Measurements from ENCODE around the gene SEPTIN7.
A peak's percentile ranks its signal among the peaks of the same experiment; 100 is the strongest.

Gene SEPTIN7

DNA sequence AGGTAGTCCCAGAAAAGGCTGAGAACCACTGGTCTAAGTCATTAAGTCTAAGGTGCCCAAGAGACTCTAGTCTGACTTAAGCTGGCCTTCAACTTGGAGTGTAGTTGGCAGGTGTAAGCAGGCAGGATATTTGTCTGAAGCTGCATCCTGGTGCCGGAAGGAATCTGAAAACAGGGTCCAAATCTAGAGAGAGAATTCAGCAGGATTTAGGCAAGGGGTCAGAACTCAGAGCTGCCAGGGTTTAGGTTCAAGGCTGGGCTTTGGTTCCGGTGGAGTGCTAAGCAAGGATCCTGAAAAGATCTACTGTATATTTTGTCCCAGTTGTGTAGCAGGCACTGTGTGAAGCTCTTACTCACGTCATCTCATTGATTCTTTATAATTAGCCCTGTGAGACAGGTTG lies 16.5 kb upstream of the SEPTIN7 start:
- Histone ChIP-seq H3K27ac (no peak overlapping the region), H3K4me3 (no peak overlapping the region)

DNA sequence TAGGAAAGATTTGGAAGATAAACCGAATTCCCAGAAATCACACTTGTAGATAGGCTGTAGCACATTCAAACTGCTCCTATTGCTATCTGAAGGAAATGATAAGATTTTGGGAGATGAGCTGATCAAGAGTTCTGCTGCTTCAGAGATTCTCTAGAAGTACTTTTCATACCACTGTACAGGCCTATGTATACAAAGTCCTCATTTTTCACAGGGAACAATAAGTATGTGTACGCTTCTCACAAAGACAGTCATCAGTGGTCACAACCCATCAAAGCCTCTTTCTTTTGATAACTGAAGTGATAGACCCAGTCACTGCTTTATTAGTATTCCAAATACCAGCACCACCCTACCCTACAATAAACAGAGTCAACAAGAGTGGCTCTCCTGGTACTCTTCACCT lies 15.6 kb upstream of the SEPTIN7 start:
- H3K27ac ChIP-seq = no peak overlapping the region
- H3K4me3 ChIP-seq = no peak overlapping the region

GRCh38 chr7:35787925-35788324 lies 12.9 kb upstream of the SEPTIN7 start:
- Histone ChIP-seq H3K27ac (no peak overlapping the region), H3K4me3 (no peak overlapping the region)

- Histone ChIP-seq H3K4me3 (no peak overlapping the region), H3K27ac (peak overlapping the region in 1 of 21 experiments; percentile 38)
Measured at GRCh38 chr7:35792472-35792871, 8.4 kb upstream of the SEPTIN7 start.

DNA sequence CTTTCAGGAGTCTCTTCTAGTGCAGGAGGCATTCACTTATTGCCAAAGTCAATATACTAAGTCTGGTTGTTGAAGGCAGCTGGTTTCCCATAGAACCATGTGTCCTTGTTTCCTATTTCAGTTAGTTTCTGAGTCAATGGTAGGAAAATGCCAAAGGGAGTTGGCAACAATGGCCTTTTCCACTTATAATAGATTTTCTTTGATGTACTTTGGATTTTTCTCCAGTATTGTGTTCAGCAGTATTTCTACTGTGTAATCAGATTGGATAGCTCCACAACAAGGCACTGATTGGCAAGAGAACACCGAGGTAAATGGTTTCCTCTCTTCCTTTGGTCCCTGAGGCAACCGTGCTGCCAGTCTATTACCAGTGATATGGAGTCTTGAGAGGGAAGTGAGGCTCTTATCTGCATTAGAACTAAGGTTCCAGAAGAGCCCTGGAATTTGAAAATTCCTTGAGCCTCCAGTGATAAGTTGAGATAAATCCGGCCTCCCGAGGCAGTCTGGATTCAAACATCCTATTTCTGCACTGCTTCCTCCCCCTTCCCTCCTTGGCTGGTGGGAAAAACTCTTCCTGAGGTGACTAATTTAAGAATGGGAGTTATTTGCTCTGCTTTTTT lies 7.9 kb upstream of the SEPTIN7 start:
- H3K27ac ChIP-seq = peak overlapping the region in 4 of 21 experiments; percentile 8 to 53 (median 29)

DNA sequence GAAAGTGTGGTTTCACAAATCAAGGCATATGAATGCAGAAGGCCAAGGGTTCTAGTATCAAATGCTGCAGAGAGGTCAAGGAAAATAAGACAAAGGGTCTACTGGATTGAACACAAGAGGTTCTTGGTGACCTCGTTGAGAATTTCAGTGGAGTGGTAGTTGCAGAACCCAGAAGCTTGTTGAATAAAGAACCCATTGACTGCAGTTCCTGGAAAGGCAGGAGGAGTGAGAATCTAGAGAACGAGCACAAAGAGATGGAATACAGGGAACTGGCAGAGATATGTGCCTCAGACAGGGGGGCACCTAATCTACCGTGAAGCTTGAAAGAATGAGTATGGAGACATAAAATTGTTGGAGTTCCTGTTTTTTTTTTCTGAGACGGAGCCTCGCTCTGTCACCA lies 3.5 kb upstream of the SEPTIN7 start:
- H3K27ac ChIP-seq = no peak overlapping the region
- H3K4me3 ChIP-seq = no peak overlapping the region

More for the DNA sequence above, 7.9 kb upstream of the SEPTIN7 start:
- H3K4me3 ChIP-seq = no peak overlapping the region

DNA sequence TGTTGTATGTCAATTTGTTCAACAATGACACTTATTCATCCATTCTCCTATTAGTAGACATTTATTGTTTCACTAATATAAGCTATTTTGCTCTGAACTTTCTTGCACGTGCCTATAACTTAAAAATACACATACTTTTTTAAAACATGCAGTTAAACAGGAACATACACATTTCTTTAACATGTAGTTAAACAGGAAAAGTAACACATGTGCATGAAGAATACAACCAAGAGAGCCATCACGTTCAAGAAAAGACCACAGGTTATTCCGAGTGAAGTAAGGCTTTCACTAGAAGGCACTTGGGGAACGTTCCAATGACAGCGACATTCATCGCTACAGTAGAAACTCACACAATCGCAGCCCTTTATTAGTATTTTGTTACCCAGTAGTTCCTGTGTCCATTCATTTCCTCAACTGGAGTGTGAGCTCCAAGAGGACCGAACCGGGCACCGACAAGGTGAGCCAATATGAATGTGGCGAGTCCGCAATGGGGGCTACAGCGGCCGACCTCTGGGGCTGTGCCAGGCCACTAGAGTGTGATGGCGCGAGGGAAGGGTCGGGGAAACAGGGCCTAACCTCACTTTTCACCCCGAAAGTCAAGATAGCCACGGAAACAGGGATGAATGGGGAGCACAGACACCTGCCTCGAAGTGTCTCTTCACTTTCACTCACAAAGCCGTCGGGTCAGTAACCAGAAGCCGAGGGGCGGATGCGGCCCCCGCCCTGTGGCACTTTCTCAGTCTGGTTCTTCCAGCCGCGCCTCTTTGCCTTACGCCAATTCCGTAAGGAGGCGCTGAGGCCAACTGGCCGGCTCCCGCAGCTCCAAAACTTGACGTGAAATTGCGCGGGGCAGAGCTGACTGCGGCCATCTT lies 775 bp upstream of the SEPTIN7 start:
- Histone ChIP-seq H3K27ac (peak overlapping the region; percentile 93 to 99 (median 98)), H3K4me3 (peak overlapping the region; percentile 86 to 97 (median 91))

DNA sequence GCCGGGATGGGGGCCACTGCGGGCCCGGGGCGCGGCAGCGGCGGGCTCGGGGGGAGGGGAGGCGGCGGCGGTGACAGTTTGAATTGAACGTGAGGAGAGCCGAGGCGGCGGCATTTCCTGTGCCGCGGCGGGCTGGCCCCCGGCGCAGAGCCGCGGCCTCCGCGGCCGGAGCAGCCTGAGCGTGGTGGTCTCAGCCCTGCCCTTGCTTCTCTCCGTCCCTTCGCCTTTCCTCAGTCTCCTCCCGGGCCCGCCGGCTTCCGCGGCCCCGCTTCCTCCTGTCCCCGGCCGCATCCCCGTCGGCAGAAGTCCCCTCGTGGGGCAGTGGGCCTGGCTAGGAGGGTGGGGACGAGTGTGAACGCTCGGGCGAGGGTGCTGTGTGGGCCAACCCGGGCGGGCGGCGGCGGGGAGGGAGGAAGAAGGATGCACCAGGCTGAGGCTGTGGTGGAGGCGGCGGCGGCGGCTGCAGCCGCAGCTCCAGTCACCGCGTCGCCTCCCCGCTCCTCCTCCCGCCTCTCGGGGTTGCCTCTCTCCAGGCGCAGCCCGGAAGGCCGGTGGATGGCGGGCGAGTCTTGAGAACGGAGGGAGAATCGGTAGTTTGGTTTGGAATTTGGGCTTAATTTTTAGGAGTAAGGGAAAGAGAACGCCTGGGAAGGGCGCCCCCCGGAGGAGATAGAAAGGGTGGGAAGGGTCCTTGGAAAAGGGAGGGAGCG lies 690 bp downstream of the SEPTIN7 start:
- Histone ChIP-seq H3K4me3 (peak overlapping the region; percentile 86 to 97 (median 91)), H3K27ac (peak overlapping the region; percentile 93 to 99 (median 98))

- H3K4me3 ChIP-seq = peak overlapping the region; percentile 86 to 97 (median 91)
- peak overlapping the region in 20 of 21 experiments; percentile 93 to 99 (median 98) for H3K27ac ChIP-seq
Measured at GRCh38 chr7:35802102-35802466, 1.2 kb downstream of the SEPTIN7 start.

DNA sequence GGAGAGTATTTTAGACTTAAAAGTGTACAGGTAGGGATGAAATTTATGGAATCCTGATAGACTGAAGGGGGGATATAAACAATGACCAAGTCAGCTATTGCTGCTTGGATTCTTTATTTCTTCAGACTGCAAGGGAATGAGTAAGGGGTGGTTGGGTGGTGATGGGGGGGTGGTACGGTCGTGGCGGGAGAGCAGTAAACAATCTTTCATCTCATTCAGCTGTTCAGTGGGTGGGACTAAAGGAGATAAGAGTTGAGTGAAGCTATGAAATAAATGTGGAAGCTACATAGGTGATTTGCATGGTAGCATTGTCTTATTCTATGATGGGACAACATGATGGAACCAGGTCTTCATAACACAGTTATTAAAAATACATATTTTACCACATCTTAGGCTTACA lies 1.8 kb downstream of the SEPTIN7 start:
- H3K4me3 ChIP-seq = peak overlapping the region; percentile 86 to 97 (median 91)
- H3K27ac ChIP-seq = peak overlapping the region in 14 of 21 experiments; percentile 93 to 99 (median 98)

DNA sequence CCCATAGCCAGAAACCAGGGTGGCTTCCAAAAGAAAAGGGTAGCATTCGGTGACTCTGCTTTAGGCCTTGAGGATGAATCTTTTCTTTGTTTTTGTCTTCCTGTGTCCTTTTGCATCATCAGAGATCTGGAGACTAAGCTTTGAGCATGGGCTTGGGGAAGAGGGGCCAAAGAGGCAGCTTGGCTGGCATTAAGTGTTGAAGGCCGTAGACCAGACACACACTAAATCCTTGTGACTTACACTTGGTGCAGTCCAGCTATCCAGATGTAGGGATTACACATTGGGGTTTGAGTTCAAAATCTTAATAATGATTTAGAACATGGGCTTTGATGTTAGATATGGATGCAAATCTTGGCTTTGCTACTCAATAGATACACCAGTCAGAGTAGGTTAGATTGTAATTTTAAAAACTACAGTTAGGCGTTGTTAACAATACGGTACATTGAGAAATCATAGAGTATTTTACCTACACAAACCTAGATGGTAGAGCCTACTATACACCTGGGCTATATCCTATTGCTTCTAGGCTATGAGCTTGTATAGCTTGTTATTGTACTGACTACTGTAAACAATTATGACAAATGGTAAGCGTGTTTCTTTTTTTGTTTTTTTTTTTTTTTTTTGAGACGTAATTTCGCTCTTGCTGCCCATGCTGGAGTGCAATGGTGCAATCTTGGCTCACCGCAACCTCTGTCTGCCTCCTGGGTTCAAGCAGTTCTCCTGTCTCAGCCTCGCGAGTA lies 3.5 kb downstream of the SEPTIN7 start:
- no peak overlapping the region for H3K27ac ChIP-seq

DNA sequence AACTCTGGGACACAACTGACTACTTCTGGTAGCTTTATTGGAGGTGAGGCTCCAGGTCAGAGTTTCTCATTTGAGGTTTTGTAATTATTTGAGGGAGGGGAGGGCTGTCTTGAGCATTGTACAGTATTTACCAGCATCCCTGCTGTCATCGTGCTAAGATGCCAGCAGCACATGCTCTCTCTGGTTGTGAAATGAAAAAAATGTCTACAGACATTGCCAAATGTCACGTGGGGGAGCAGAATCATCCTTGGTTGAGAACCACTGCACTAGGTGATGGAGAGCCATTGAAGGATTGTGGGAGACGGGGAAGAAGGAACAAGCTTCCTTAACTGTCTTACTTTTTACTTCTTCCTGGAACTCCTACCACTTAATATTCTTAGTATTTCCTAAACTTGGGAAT lies 5.0 kb downstream of the SEPTIN7 start:
- no peak overlapping the region for H3K27ac ChIP-seq
- H3K4me3 ChIP-seq = no peak overlapping the region

More for the DNA sequence above, 3.5 kb downstream of the SEPTIN7 start:
- H3K4me3 ChIP-seq = no peak overlapping the region

DNA sequence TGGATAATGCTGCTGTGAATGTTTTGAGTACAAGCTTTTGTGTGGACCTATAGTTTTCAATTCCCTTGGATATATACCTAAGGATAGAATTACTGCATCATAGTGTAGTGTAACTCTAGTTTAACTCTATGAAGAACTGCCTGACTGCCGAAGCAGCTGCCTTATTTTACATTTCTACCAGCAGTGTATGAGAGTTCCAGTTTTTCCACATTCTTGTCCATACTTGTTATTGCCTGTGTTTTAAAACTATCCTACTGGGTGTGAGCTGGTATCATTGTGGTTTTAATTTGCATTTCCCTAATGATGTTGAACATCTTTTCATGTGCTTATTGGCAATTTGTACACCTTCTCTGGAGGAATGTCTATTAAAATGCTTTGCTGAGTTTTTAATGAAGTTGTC lies 15.7 kb downstream of the SEPTIN7 start:
- Histone ChIP-seq H3K27ac (no peak overlapping the region), H3K4me3 (no peak overlapping the region)

DNA sequence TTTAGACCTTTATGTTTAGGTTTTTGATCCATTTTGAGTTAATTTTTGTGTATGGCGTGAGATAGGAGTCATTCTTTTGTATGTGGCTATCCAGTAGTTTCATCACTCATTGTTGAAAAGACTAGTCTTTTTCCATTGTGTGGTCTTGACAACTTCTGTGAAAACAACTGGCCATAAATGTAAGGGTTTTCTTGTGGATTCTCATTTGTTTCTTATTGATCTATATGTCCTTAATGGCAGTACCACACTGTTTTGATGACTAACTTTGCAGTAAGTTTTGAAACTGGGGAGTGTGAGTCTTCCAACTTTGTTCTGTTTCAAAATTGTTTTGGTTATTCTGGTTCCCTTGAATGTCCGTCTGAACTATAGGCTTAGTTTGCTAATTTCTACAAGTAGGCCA lies 16.3 kb downstream of the SEPTIN7 start:
- no peak overlapping the region for H3K4me3 ChIP-seq

GRCh38 chr7:35817930-35818329 lies 17.1 kb downstream of the SEPTIN7 start:
- no peak overlapping the region for H3K4me3 ChIP-seq
- H3K27ac ChIP-seq = no peak overlapping the region

More for the DNA sequence above, 16.3 kb downstream of the SEPTIN7 start:
- H3K27ac ChIP-seq = no peak overlapping the region

GRCh38 chr7:35818513-35818912 lies 17.7 kb downstream of the SEPTIN7 start:
- Histone ChIP-seq H3K4me3 (no peak overlapping the region), H3K27ac (no peak overlapping the region)

DNA sequence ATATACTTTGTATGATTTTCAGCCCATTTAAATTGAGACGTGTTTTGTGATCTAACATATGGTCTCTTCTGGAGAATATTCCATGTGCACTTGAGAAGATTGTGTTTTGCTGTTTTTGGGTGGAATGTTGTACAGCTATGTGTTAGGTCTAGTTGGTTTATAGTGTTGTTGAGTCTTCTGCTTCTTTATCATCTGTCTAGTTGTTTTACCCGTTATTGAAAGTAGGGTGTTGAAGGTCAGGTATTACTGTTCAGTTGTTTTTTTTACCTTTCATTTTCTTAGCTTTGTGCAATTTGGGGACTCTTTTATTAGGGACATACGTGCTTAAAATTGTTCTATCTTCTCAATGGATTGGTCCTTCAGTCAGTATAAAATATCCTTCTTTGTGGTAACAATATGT lies 18.5 kb downstream of the SEPTIN7 start:
- Histone ChIP-seq H3K4me3 (no peak overlapping the region), H3K27ac (no peak overlapping the region)

- H3K4me3 ChIP-seq = no peak overlapping the region
- no peak overlapping the region for H3K27ac ChIP-seq
Measured at GRCh38 chr7:35819954-35820703, 19.3 kb downstream of the SEPTIN7 start.

- Histone ChIP-seq H3K27ac (no peak overlapping the region), H3K4me3 (no peak overlapping the region)
Measured at GRCh38 chr7:35820858-35821257, 20.0 kb downstream of the SEPTIN7 start.

Data from skin epidermis (tissue), 12 donors.